A549 (cell line): ENCODE measurements around the gene PTBP2. TPM values are rescaled to one million over a fixed set of nuclear protein-coding genes. Genes with fewer than 3 reads are reported as not detected.

Experiments
- ATAC-seq, 2 experiments: fragments of 200-7000 bp in 1 of 2; fragments of >200 bp in 1 of 2; cut with Nextera tagmentation in 1 of 2; cut with Tn5 transposase in 1 of 2; 3 replicates each; pipeline versions ENCODE4 v1.8.0 to v1.9.1; 2018 to 2020; ENCODE audit warnings: mild to moderate bottlenecking in 1 of 2, moderate library complexity in 1 of 2
- CTCF ChIA-PET: fragments of 300-600 bp; sonication (Branson Sonifier 250); formaldehyde crosslinking; extraction: SDS; loops from one replicate; lab custom pipeline; 2021; ENCODE audit warnings: antibody characterized with exemption, inconsistent platforms; lab: Yijun Ruan, JAX
- POLR2A ChIA-PET: fragments of 350-600 bp; formaldehyde crosslinking; extraction: SDS; loops from one replicate; lab custom pipeline; 2021; ENCODE audit warnings: antibody characterized with exemption, inconsistent platforms; lab: Yijun Ruan, JAX
- DNase-seq, 2 experiments: peaks; one replicate each; pipeline versions ENCODE4 v3.0.0 to v3.0.0-alpha.2; 2011 to 2016; ENCODE audit warnings: low read depth in 1 of 2, low spot score in 1 of 2
- FAIRE-seq: peaks from 2 replicates; lab custom pipeline; 2011; peaks lifted over from hg19 to GRCh38; lab: Jason Lieb, UNC
- H3K27ac ChIP-seq, 2 experiments: fragments of >200 bp; sonication (Bioruptor Twin); formaldehyde crosslinking; 3 replicates each; pipeline ENCODE4 v1.5.1; 2016 to 2017
- H3K4me1 ChIP-seq: fragments of >200 bp; sonication (Bioruptor Twin); formaldehyde crosslinking; 3 replicates; pipeline ENCODE4 v1.6.1; 2016
- H3K4me2 ChIP-seq: fragments of >200 bp; sonication (Bioruptor Twin); formaldehyde crosslinking; 3 replicates; pipeline ENCODE4 v1.6.1; 2016
- H3K4me3 ChIP-seq: fragments of >200 bp; sonication (Bioruptor Twin); formaldehyde crosslinking; 3 replicates; pipeline ENCODE4 v1.5.1; 2016
- H3K9me3 ChIP-seq: fragments of >200 bp; sonication (Bioruptor Twin); formaldehyde crosslinking; 3 replicates; pipeline ENCODE4 v1.6.1; 2016
- BHLHE40 ChIP-seq: IDR thresholded peaks from 2 replicates; pipeline ENCODE4 v1.6.1; 2012; ENCODE audit warnings: low read depth, low read length, inconsistent platforms
- CBX8 ChIP-seq: fragments of 200-600 bp; sonication (generic); IDR thresholded peaks from 2 replicates; pipeline ENCODE4 v1.6.1; 2016
- CHD4 ChIP-seq: fragments of 200-600 bp; sonication (generic); IDR thresholded peaks from 2 replicates; pipeline ENCODE4 v1.6.1; 2016; ENCODE audit warnings: antibody characterized with exemption, mild to moderate bottlenecking, borderline replicate concordance
- EHMT2 ChIP-seq: fragments of 200-600 bp; sonication (generic); IDR thresholded peaks from 2 replicates; pipeline ENCODE4 v1.6.1; 2016; ENCODE audit warnings: antibody characterized with exemption, low read depth, mild to moderate bottlenecking, moderate library complexity
- HDAC2 ChIP-seq: fragments of 200-600 bp; sonication (generic); IDR thresholded peaks from 2 replicates; pipeline ENCODE4 v1.6.1; 2016
- JUN ChIP-seq, 2 experiments: fragments of >200 bp; sonication (Bioruptor Twin); formaldehyde crosslinking; IDR thresholded peaks; 2 replicates in 1 of 2; 3 replicates in 1 of 2; pipeline ENCODE4 v1.6.1; 2016 to 2017
- NPAS2 ChIP-seq: fragments of 250-450 bp; sonication (Bioruptor Pico); IDR thresholded peaks from 2 replicates; pipeline ENCODE4 v1.8.0; 2022; ENCODE audit warnings: mild to moderate bottlenecking, moderate library complexity, borderline replicate concordance
- RARB ChIP-seq: fragments of 250-450 bp; sonication (Bioruptor Pico); IDR thresholded peaks from 2 replicates; pipeline ENCODE4 v1.8.0; 2021; ENCODE audit warnings: mild to moderate bottlenecking, moderate library complexity
- SREBF2 ChIP-seq: fragments of 450-650 bp; IDR thresholded peaks from 2 replicates; pipeline ENCODE4 v1.6.1; 2014; ENCODE audit warnings: mild to moderate bottlenecking, moderate library complexity
- TFCP2L1 ChIP-seq: fragments of 250-450 bp; sonication (Bioruptor Pico); IDR thresholded peaks from 2 replicates; pipeline ENCODE4 v1.5.0; 2021; ENCODE audit warnings: mild to moderate bottlenecking
- TP53 ChIP-seq: fragments of 250-450 bp; sonication (Bioruptor Pico); IDR thresholded peaks from 2 replicates; pipeline ENCODE4 v1.5.0; 2021; ENCODE audit warnings: mild to moderate bottlenecking, moderate library complexity
- ZSCAN20 ChIP-seq: fragments of 250-450 bp; sonication (Bioruptor Pico); IDR thresholded peaks from 2 replicates; pipeline ENCODE4 v1.8.0; 2022; ENCODE audit warnings: mild to moderate bottlenecking, moderate library complexity
- WGBS: methylation state at CpG from one replicate; pipeline ENCODE4 v1.1.6; 2017; ENCODE audit errors: missing lambda C conversion rate; 5-methylcytosine and 5-hydroxymethylcytosine counted together
- polyA plus RNA-seq, 4 experiments: library from polyadenylated mRNA; depleted of rRNA in 3 of 4; stranded (reverse); fragments of >200 nt; fragmentation: RNase III in 1 of 4; extraction: RNeasy Plus Mini Kit Qiagen cat#74134 plus additional on column Dnase treatment in 1 of 4; gene quantifications; 2 replicates in 3 of 4; 3 replicates in 1 of 4; pipeline ENCODE4 v1.2.3, GENCODE V29; 2011 to 2017
- TF ChIP-seq, protein P1 (sequence below): IDR thresholded peaks from 2 replicates; pipeline ENCODE4 v1.6.1; 2012; ENCODE audit warnings: low read depth, borderline replicate concordance
- TF ChIP-seq, protein P2 (sequence below): fragments of 250-450 bp; sonication (Bioruptor Pico); IDR thresholded peaks from 2 replicates; pipeline ENCODE4 v1.5.0; 2020; ENCODE audit warnings: low read depth, mild to moderate bottlenecking, moderate library complexity
- TF ChIP-seq, protein P3 (sequence below): fragments of 250-450 bp; sonication (Bioruptor Pico); IDR thresholded peaks from 2 replicates; pipeline ENCODE4 v1.5.0; 2021; ENCODE audit warnings: mild to moderate bottlenecking, moderate library complexity, borderline replicate concordance
- TF ChIP-seq, protein P4 (sequence below): fragments of 450-650 bp; IDR thresholded peaks from 2 replicates; pipeline ENCODE4 v1.6.1; 2014; ENCODE audit warnings: antibody characterized with exemption
- TF ChIP-seq, protein P5 (sequence below): IDR thresholded peaks from 2 replicates; pipeline ENCODE4 v1.6.1; 2012
- TF ChIP-seq, protein P6 (sequence below): fragments of >200 bp; sonication (Bioruptor Twin); formaldehyde crosslinking; IDR thresholded peaks from 3 replicates; pipeline ENCODE4 v1.6.1; 2016

Gene PTBP2
- polyA plus RNA-seq, 2 of the 4 experiments (the other 2 are of a cell fraction) = 6.1 to 20.2 TPM

DNA sequence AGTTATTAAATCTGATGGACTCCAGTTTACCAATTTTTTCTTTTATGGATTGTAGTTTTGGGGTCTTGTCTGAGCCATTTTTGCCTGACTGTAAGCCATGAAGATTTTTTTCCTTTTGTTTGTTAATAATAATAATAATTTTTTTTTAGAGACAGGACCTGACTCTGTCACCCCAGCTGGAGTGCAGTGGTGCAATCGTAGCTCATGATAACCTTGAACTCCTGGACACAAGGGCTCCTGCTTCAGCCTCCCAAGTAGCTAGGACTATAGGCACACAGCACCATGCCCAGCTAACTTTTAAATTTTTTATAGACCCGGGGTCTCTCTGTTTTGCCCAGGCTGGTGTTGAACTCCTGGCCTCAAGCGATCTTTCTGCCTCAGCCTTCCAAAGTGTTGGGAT, 6.3 kb downstream of the PTBP2 start:
- no peak for FAIRE-seq
- CTCF ChIA-PET = no interaction called here
- H3K4me3 ChIP-seq = no peak overlapping the region

DNA sequence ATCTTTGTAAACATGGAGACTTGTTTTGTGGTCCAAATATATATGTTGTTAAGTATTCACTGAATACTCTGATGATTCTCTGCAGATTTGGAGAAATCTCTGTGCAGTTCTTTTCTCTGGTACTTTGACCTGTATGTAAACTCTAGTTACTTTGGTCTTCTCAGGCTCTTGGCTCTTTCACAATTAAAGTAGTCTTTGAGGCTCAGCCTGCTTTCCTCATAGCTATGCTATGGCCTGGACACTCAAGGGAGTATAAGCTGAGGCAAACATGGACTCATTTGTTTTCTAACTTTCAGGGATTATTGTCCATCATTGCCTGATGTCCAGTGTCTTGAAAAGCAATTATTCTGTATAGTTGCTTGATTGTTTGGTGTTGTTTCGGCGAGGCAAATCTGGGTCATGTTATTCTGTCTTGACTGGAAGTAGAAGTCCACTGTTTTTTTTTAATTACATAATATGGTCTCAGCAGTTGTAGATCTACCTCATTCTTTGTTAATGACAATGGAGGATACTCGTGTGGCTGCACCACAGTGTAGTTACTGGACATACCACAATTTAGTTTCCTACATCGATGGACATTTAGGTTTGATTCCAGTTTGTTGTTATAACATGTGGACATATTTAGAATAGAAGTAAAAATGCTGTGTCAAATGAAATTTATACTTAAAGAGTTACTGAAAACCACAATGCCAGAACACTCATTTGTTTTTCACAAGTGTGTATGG, 9.2 kb downstream of the PTBP2 start:
- H3K4me1 ChIP-seq = no peaks in the 10 kb centered on the region
- no peak overlapping the region for H3K4me3 ChIP-seq
- WGBS = 85% methylated on average over 4 of the region's 4 CpGs
- FAIRE-seq = no peak
- TF ChIP-seq, protein P1, sequence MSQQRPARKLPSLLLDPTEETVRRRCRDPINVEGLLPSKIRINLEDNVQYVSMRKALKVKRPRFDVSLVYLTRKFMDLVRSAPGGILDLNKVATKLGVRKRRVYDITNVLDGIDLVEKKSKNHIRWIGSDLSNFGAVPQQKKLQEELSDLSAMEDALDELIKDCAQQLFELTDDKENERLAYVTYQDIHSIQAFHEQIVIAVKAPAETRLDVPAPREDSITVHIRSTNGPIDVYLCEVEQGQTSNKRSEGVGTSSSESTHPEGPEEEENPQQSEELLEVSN = no peak
- TF ChIP-seq, protein P2, sequence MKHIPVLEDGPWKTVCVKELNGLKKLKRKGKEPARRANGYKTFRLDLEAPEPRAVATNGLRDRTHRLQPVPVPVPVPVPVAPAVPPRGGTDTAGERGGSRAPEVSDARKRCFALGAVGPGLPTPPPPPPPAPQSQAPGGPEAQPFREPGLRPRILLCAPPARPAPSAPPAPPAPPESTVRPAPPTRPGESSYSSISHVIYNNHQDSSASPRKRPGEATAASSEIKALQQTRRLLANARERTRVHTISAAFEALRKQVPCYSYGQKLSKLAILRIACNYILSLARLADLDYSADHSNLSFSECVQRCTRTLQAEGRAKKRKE (CRISPR knock-in tag) = no peak
- TF ChIP-seq, protein P3, sequence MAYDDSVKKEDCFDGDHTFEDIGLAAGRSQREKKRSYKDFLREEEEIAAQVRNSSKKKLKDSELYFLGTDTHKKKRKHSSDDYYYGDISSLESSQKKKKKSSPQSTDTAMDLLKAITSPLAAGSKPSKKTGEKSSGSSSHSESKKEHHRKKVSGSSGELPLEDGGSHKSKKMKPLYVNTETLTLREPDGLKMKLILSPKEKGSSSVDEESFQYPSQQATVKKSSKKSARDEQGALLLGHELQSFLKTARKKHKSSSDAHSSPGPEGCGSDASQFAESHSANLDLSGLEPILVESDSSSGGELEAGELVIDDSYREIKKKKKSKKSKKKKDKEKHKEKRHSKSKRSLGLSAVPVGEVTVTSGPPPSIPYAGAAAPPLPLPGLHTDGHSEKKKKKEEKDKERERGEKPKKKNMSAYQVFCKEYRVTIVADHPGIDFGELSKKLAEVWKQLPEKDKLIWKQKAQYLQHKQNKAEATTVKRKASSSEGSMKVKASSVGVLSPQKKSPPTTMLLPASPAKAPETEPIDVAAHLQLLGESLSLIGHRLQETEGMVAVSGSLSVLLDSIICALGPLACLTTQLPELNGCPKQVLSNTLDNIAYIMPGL (CRISPR knock-in tag) = no peak
- no peak for TF ChIP-seq NPAS2
- TF ChIP-seq, protein P4, sequence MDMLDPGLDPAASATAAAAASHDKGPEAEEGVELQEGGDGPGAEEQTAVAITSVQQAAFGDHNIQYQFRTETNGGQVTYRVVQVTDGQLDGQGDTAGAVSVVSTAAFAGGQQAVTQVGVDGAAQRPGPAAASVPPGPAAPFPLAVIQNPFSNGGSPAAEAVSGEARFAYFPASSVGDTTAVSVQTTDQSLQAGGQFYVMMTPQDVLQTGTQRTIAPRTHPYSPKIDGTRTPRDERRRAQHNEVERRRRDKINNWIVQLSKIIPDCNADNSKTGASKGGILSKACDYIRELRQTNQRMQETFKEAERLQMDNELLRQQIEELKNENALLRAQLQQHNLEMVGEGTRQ = no peak
- TF ChIP-seq, protein P5, sequence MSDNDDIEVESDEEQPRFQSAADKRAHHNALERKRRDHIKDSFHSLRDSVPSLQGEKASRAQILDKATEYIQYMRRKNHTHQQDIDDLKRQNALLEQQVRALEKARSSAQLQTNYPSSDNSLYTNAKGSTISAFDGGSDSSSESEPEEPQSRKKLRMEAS = no peak
- TF ChIP-seq TFCP2L1 (CRISPR knock-in tag) = no peak
- no peak for TF ChIP-seq BHLHE40
- TF ChIP-seq ZSCAN20 (CRISPR knock-in tag) = no peak
- TF ChIP-seq CHD4 = no peak
- TF ChIP-seq CBX8 = no peak
- H3K9me3 ChIP-seq = peaks cover 19% of the 10 kb centered on the region; the same call in 2 of the 3 replicates
- H3K4me2 ChIP-seq = no peak overlapping the region
- POLR2A ChIA-PET = no interaction called here
- CTCF ChIA-PET = no interaction called here
- DNase-seq = no peak
- no peak overlapping the region for H3K27ac ChIP-seq
- no peak for ATAC-seq

More for the DNA sequence above, 6.3 kb downstream of the PTBP2 start:
- H3K9me3 ChIP-seq = no peaks in the 10 kb centered on the region
- TF ChIP-seq CHD4 (no peak), EHMT2 (no peak)
- TF ChIP-seq, all 56 proteins: peak for 0
- DNase-seq (no peak), ATAC-seq (no peak)
- POLR2A ChIA-PET = no interaction called here
- Histone ChIP-seq H3K4me1 (peaks cover 6% of the 10 kb centered on the region; the same call in 1 of the 3 replicates), H3K27ac (no peak overlapping the region), H3K4me2 (no peak overlapping the region)
- 93% methylated on average over 3 of the region's 3 CpGs for WGBS

DNA sequence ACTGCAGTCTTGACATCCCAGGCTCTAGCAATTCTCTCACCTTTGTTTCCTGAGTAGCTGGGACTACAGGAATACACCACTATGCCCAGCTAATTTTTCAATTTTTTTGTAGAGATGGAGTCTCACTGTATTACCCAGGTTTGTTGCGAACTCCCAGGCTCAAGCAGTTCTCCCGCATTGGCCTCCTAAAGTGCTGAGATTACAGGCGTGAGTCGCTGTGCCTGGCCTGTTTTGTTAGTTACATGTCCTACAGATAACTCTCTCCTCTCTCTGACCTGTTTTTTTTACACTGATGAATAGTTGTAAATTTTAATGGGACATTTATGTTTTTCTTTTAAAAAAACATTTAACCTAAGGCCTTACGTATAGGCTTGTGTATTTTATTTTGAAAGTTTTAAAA, 19.8 kb downstream of the PTBP2 start:
- no peaks in the 10 kb centered on the region for H3K4me1 ChIP-seq
- no peak overlapping the region for H3K4me3 ChIP-seq
- DNase-seq = no peak
- H3K4me2 ChIP-seq = no peak overlapping the region
- ATAC-seq = no peak
- TF ChIP-seq HDAC2 (no peak), BHLHE40 (no peak), RARB (CRISPR knock-in tag) (no peak), EHMT2 (no peak), CBX8 (no peak), CHD4 (no peak), JUN (IDR thresholded peaks at IDR 0.05) (no peak), TP53 (no peak), SREBF2 (no peak)
- TF ChIP-seq, protein P6, sequence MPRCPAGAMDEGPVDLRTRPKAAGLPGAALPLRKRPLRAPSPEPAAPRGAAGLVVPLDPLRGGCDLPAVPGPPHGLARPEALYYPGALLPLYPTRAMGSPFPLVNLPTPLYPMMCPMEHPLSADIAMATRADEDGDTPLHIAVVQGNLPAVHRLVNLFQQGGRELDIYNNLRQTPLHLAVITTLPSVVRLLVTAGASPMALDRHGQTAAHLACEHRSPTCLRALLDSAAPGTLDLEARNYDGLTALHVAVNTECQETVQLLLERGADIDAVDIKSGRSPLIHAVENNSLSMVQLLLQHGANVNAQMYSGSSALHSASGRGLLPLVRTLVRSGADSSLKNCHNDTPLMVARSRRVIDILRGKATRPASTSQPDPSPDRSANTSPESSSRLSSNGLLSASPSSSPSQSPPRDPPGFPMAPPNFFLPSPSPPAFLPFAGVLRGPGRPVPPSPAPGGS = no peak
- 95% methylated on average over 5 of the region's 5 CpGs for WGBS
- ChIA-PET POLR2A (no interaction called here), CTCF (interaction anchor here (0.6 kb wide), 1 partner anchor 929 kb away, joined by 3 read pairs; no protein-coding TSS in a partner anchor)
- peaks cover 4% of the 10 kb centered on the region; the same call in 1 of the 3 replicates for H3K9me3 ChIP-seq
- H3K27ac ChIP-seq = no peak overlapping the region
- FAIRE-seq = no peak
